Adrenal gland (tissue), 5 donors: ENCODE measurements around the gene CCL18.

Experiments
- POLR2A ChIP-seq, 2 donors: fragments of 450-650 bp; IDR thresholded peaks; one replicate each; pipeline ENCODE4 v1.6.1; 2017; ENCODE audit warnings: antibody characterized with exemption in 2 of 2, mild to moderate bottlenecking in 2 of 2, moderate library complexity in 1 of 2
- TF ChIP-seq, protein P1 (sequence below), 6 experiments: fragments of 450-650 bp in 4 of 6; fragments of 200-600 bp in 2 of 6; sonication (generic) in 1 of 6; IDR thresholded peaks; 1 replicate in 5 of 6; 2 replicates in 1 of 6; pipeline versions ENCODE4 v1.5.1 to v1.8.0; 2016 to 2021; ENCODE audit warnings: antibody characterized with exemption in 6 of 6, mild to moderate bottlenecking in 2 of 6, moderate library complexity in 1 of 6
- donor health status: DM: no; HTN: no; CAD: no.

DNA sequence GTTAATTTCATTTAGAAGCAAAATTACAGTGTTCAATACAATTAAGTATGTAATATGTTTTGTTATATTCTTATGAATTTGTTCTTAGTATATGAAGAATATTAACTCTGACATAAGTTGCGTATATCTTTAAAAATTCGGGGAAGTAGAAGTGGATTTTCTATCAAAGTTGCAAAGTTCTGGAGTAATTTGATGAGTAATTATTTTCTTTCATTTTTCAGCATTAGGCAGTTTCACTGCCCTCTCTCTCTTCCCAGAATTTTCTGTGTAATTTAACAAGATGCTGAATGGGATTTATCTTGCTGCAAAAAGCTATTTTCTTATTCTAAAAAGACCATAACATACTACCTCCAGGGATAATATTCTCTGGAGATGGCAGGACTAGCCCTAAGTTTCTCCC lies 8.9 kb upstream of the CCL18 start:
- TF ChIP-seq, protein P1, sequence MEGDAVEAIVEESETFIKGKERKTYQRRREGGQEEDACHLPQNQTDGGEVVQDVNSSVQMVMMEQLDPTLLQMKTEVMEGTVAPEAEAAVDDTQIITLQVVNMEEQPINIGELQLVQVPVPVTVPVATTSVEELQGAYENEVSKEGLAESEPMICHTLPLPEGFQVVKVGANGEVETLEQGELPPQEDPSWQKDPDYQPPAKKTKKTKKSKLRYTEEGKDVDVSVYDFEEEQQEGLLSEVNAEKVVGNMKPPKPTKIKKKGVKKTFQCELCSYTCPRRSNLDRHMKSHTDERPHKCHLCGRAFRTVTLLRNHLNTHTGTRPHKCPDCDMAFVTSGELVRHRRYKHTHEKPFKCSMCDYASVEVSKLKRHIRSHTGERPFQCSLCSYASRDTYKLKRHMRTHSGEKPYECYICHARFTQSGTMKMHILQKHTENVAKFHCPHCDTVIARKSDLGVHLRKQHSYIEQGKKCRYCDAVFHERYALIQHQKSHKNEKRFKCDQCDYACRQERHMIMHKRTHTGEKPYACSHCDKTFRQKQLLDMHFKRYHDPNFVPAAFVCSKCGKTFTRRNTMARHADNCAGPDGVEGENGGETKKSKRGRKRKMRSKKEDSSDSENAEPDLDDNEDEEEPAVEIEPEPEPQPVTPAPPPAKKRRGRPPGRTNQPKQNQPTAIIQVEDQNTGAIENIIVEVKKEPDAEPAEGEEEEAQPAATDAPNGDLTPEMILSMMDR (IDR thresholded peaks at IDR 0.05): no peak
- no peak for TF ChIP-seq POLR2A (IDR thresholded peaks at IDR 0.05)
